ENCODE data around the gene KIF18B. TPM values are rescaled to one million over a fixed set of nuclear protein-coding genes. Genes with fewer than 3 reads are reported as not detected.

The KIF18B gene
- total RNA-seq, 1 donor from 2014 or later: 3.9 TPM

GRCh38 chr17:44922136-44922535, 25.4 kb downstream of the KIF18B start:
- no peak overlapping the region for H3K4me3 Mint-ChIP-seq (ENCODE audit: unreplicated experiment)
- no peaks in the 10 kb centered on the region for H3K9me3 Mint-ChIP-seq (ENCODE audit: low read depth)
- H3K27me3 Mint-ChIP-seq (ENCODE audit: low read depth): no peaks in the 10 kb centered on the region
- DNase-seq (ENCODE audit: low spot score): no peak
- H3K4me1 Mint-ChIP-seq (ENCODE audit: low read depth): peaks cover 17% of the 10 kb centered on the region
- H3K27ac Mint-ChIP-seq (ENCODE audit: unreplicated experiment): no peak overlapping the region
- no peaks in the 10 kb centered on the region for H3K36me3 Mint-ChIP-seq (ENCODE audit: low read depth)
- TF ChIP-seq CTCF (IDR thresholded peaks at IDR 0.05): no peak

GRCh38 chr17:44921122-44921882, 26.3 kb downstream of the KIF18B start:
- Mint-ChIP-seq H3K4me3 (ENCODE audit: unreplicated experiment) (no peak overlapping the region), H3K4me1 (ENCODE audit: low read depth) (peaks cover 25% of the 10 kb centered on the region), H3K9me3 (ENCODE audit: low read depth) (no peaks in the 10 kb centered on the region), H3K27ac (ENCODE audit: unreplicated experiment) (no peak overlapping the region), H3K36me3 (ENCODE audit: low read depth) (no peaks in the 10 kb centered on the region), H3K27me3 (ENCODE audit: low read depth) (no peaks in the 10 kb centered on the region)
- DNase-seq (ENCODE audit: low spot score): peak; percentile 41
- TF ChIP-seq CTCF (IDR thresholded peaks at IDR 0.05): no peak

GRCh38 chr17:44920565-44920940, 27.0 kb downstream of the KIF18B start:
- Mint-ChIP-seq H3K9me3 (ENCODE audit: low read depth) (no peaks in the 10 kb centered on the region), H3K27ac (ENCODE audit: unreplicated experiment) (no peak overlapping the region), H3K36me3 (ENCODE audit: low read depth) (no peaks in the 10 kb centered on the region), H3K27me3 (ENCODE audit: low read depth) (no peaks in the 10 kb centered on the region), H3K4me1 (ENCODE audit: low read depth) (peaks cover 32% of the 10 kb centered on the region), H3K4me3 (ENCODE audit: unreplicated experiment) (no peak overlapping the region)
- peak; percentile 53 for DNase-seq (ENCODE audit: low spot score)
- no peak for TF ChIP-seq CTCF (IDR thresholded peaks at IDR 0.05)

- Mint-ChIP-seq H3K27ac (ENCODE audit: unreplicated experiment) (no peak overlapping the region), H3K27me3 (ENCODE audit: low read depth) (no peaks in the 10 kb centered on the region), H3K36me3 (ENCODE audit: low read depth) (no peaks in the 10 kb centered on the region), H3K4me3 (ENCODE audit: unreplicated experiment) (no peak overlapping the region), H3K4me1 (ENCODE audit: low read depth) (peaks cover 33% of the 10 kb centered on the region), H3K9me3 (ENCODE audit: low read depth) (no peaks in the 10 kb centered on the region)
- peak; percentile 91 for TF ChIP-seq CTCF (IDR thresholded peaks at IDR 0.05)
- DNase-seq (ENCODE audit: low spot score): peak; percentile 85
Measured at GRCh38 chr17:44919885-44920564, 27.5 kb downstream of the KIF18B start.

- H3K36me3 Mint-ChIP-seq (ENCODE audit: low read depth): no peaks in the 10 kb centered on the region
- H3K4me3 Mint-ChIP-seq (ENCODE audit: unreplicated experiment): no peak overlapping the region
- peaks cover 33% of the 10 kb centered on the region for H3K4me1 Mint-ChIP-seq (ENCODE audit: low read depth)
- no peaks in the 10 kb centered on the region for H3K27me3 Mint-ChIP-seq (ENCODE audit: low read depth)
- no peak for TF ChIP-seq CTCF (IDR thresholded peaks at IDR 0.05)
- H3K9me3 Mint-ChIP-seq (ENCODE audit: low read depth): no peaks in the 10 kb centered on the region
- peak; percentile 25 for DNase-seq (ENCODE audit: low spot score)
- H3K27ac Mint-ChIP-seq (ENCODE audit: unreplicated experiment): no peak overlapping the region
Measured at GRCh38 chr17:44919411-44919810, 28.2 kb downstream of the KIF18B start.

Data from chondrocyte (in vitro differentiated cells).